Fibroblast of pulmonary artery (primary cell): ENCODE data around the gene SRGAP1.

ENCODE experiments used
- DNase-seq: peaks from one replicate; pipeline ENCODE4 v3.0.0-alpha.2; 2010; ENCODE audit warnings: low read depth
- H3K4me3 ChIP-seq: replicated peaks from 2 replicates; pipeline ENCODE4 v1.5.1; 2011; ENCODE audit warnings: low read depth, mild to moderate bottlenecking, control low read depth, low read length, moderate library complexity
- CTCF ChIP-seq: IDR thresholded peaks from 2 replicates; pipeline ENCODE4 v1.5.1; 2011; ENCODE audit warnings: mild to moderate bottlenecking, control low read depth, low read length, inconsistent platforms; ENCODE audit errors: missing control alignments

SRGAP1 gene

GRCh38 chr12:63961048-63961447 is 116.5 kb downstream of the SRGAP1 start:
- TF ChIP-seq CTCF, result no peak
- no peak for DNase-seq
- no peak overlapping the region for H3K4me3 ChIP-seq

GRCh38 chr12:63961543-63961942 is 117.0 kb downstream of the SRGAP1 start:
- H3K4me3 ChIP-seq, result no peak overlapping the region
- TF ChIP-seq CTCF, result no peak
- DNase-seq, result no peak

GRCh38 chr12:63963868-63964267 is 119.4 kb downstream of the SRGAP1 start:
- no peak for DNase-seq
- TF ChIP-seq CTCF, result no peak
- H3K4me3 ChIP-seq, result no peak overlapping the region

GRCh38 chr12:63964301-63964700 is 119.8 kb downstream of the SRGAP1 start:
- no peak overlapping the region for H3K4me3 ChIP-seq
- DNase-seq, result no peak
- TF ChIP-seq CTCF, result no peak

- no peak for TF ChIP-seq CTCF
- peak; percentile 13 for DNase-seq
Measured at GRCh38 chr12:63965936-63966605, 121.6 kb downstream of the SRGAP1 start.

GRCh38 chr12:63966606-63966975 is 122.1 kb downstream of the SRGAP1 start:
- H3K4me3 ChIP-seq, result no peak overlapping the region
- no peak for TF ChIP-seq CTCF

More at GRCh38 chr12:63965936-63966605, 121.6 kb downstream of the SRGAP1 start:
- H3K4me3 ChIP-seq, result no peak overlapping the region

More at GRCh38 chr12:63966606-63966975, 122.1 kb downstream of the SRGAP1 start:
- DNase-seq, result no peak
